Mesodermal cell (in vitro differentiated cells): ENCODE results near the gene TERB2. TPM values are rescaled to one million over a fixed set of nuclear protein-coding genes. Genes with fewer than 3 reads are reported as not detected.
"Not testable (repeated sequence)": the region's sequence is repeated elsewhere in the genome, so short reads cannot be mapped to it uniquely, and the experiment has no call there.

Experiments
- H3K27ac ChIP-seq: 2 replicates; pipeline ENCODE4 v1.7.0; 2013; ENCODE audit warnings: mild to moderate bottlenecking, low read depth, low read length, moderate library complexity; ENCODE audit not compliant: severe bottlenecking
- H3K36me3 ChIP-seq: 2 replicates; pipeline ENCODE4 v1.7.1; 2013; ENCODE audit warnings: mild to moderate bottlenecking, low read length, moderate library complexity; ENCODE audit not compliant: control insufficient read depth, insufficient read depth
- H3K4me1 ChIP-seq: one replicate; pipeline ENCODE4 v1.7.1; 2013; ENCODE audit warnings: mild to moderate bottlenecking, low read length; ENCODE audit not compliant: insufficient read depth, control insufficient read depth, poor library complexity, severe bottlenecking
- H3K4me3 ChIP-seq: 2 replicates; pipeline ENCODE4 v1.7.0; 2013; ENCODE audit warnings: low read length, control low read depth, mild to moderate bottlenecking; ENCODE audit not compliant: insufficient read depth, poor library complexity, severe bottlenecking; ENCODE audit errors: extremely low read depth
- H3K9me3 ChIP-seq: 2 replicates; pipeline ENCODE4 v1.7.1; 2013; ENCODE audit warnings: mild to moderate bottlenecking, low read length, moderate library complexity; ENCODE audit not compliant: control insufficient read depth
- WGBS, 2 experiments: methylation state at CpG; one replicate each; pipeline ENCODE4 v1.1.5; 2013; ENCODE audit warnings: missing lambda C conversion rate in 2 of 2; ENCODE audit not compliant: insufficient coverage in 2 of 2; 5-methylcytosine and 5-hydroxymethylcytosine counted together
- polyA plus RNA-seq, 2 experiments: library from polyadenylated mRNA; stranded (reverse); fragments of 50-300 nt; gene quantifications; one replicate each; pipeline ENCODE4 v1.2.3, GENCODE V29; 2013

The TERB2 gene
- not detected for polyA plus RNA-seq (2013, experiment 1 of 2)
- not detected for polyA plus RNA-seq (2013, experiment 2 of 2)

GRCh38 chr15:44956388-44956787 lies at the start of gene TERB2:
Gene TERB2 (plus strand): TSS chr15:44956687. CDS start chr15:44956719, 32 bp downstream.
- Histone ChIP-seq H3K4me3 (no peak within 1 kb of the TSS), H3K27ac (no peak within 1 kb of the TSS), H3K4me1 (no peaks in the 10 kb centered on the region), H3K9me3 (no peaks in the 10 kb centered on the region), H3K36me3 (no peaks in the 10 kb centered on the region)
- 96% methylated on average over 10 to 13 of the region's 13 CpGs for WGBS, 2 experiments

DNA sequence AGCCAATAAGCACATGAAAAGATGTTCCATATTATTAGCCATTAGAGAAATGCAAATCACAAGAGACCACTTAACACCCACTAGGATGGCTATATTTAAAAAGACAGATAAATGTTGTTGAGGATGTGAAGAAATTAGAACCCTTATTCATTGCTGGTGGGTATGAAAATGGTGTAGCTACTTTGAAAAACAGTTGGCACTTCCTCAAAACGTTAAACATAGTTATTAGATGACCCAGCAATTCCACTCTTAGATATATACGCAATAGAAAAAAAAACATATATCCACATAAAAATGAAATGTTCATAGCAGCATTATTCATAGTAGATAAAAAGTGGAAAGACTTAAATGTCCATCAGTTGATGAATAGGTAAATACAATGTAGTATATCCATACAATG lies 47.1 kb upstream of the TERB2 start:
- no CpG with 5 or more reads among the region's 2 CpGs for WGBS, 2 experiments

GRCh38 chr15:44910981-44911625 lies 45.4 kb upstream of the TERB2 start:
- Histone ChIP-seq H3K9me3 (no peaks in the 10 kb centered on the region), H3K4me1 (no peaks in the 10 kb centered on the region), H3K27ac (no peak overlapping the region), H3K36me3 (no peaks in the 10 kb centered on the region), H3K4me3 (no peak overlapping the region)

More for the DNA sequence above, 47.1 kb upstream of the TERB2 start:
- H3K4me3 ChIP-seq: no peak overlapping the region
- no peaks in the 10 kb centered on the region for H3K9me3 ChIP-seq
- H3K36me3 ChIP-seq: no peaks in the 10 kb centered on the region
- H3K27ac ChIP-seq: no peak overlapping the region
- H3K4me1 ChIP-seq: no peaks in the 10 kb centered on the region

DNA sequence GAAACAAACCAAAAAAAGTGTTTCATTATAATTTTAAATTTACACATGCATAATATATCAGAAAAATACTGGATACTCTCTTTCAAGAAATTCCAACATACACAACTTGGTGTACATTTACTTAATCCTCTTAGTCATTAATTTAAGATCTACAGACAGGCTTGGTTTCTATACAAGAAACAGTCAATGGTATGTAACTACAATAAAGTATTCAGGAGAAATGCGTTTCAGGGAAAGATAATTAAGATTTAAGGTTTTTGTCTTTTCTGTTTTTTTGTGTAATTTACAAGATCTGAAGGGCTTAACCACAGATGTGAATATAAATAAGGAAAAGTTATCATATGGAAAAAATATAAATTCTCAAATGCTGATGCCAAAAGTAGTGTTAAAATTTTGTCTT lies 44.3 kb upstream of the TERB2 start:
- not testable (repeated sequence) for H3K36me3 ChIP-seq, H3K9me3 ChIP-seq, H3K4me1 ChIP-seq, H3K4me3 ChIP-seq, H3K27ac ChIP-seq
- no CpG with 5 or more reads among the region's 1 CpG for WGBS, 2 experiments

- peak overlapping the region; percentile 89 for H3K27ac ChIP-seq
- WGBS, 2 experiments: 65 to 100% methylated on average over 1 to 2 of the region's 3 CpGs
Observed at GRCh38 chr15:44912974-44913448, 43.5 kb upstream of the TERB2 start.

GRCh38 chr15:44918136-44918535 lies 38.4 kb upstream of the TERB2 start:
- no CpG with 5 or more reads among the region's 1 CpG for WGBS, 2 experiments

More at GRCh38 chr15:44912974-44913448, 43.5 kb upstream of the TERB2 start:
- H3K36me3 ChIP-seq, H3K4me1 ChIP-seq, H3K9me3 ChIP-seq, H3K4me3 ChIP-seq: not testable (repeated sequence)

GRCh38 chr15:44928658-44929057 lies 27.8 kb upstream of the TERB2 start:
- no CpG with 5 or more reads among the region's 1 CpG for WGBS, 2 experiments
- not testable (repeated sequence) for H3K4me1 ChIP-seq, H3K4me3 ChIP-seq, H3K9me3 ChIP-seq, H3K27ac ChIP-seq, H3K36me3 ChIP-seq

More at GRCh38 chr15:44918136-44918535, 38.4 kb upstream of the TERB2 start:
- Histone ChIP-seq H3K4me1 (no peaks in the 10 kb centered on the region), H3K36me3 (no peaks in the 10 kb centered on the region), H3K27ac (no peak overlapping the region), H3K9me3 (no peaks in the 10 kb centered on the region), H3K4me3 (no peak overlapping the region)

DNA sequence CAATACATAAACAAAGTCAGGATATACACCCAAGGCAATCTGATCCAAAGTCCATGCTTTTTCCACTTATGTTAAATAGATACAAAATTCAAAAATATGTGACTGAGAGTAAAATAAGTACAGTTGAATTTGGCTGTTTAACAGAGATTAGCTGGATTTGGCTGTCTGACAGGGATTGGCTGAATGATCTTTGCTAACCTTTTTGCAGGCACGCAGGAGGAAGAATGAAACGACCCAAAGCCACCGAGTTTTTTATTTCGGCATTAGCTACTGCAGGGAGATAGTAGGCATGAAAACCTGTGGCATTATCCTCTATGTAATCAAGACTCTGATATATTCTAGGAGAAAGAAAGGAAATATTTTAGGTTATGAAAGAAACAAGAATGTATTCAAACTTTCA lies 26.2 kb upstream of the TERB2 start:
- 87% methylated on average over 3 of the region's 4 CpGs; no CpG with 5 or more reads in 1 of the 2 experiments for WGBS, 2 experiments
- not testable (repeated sequence) for H3K4me1 ChIP-seq, H3K27ac ChIP-seq, H3K9me3 ChIP-seq, H3K4me3 ChIP-seq, H3K36me3 ChIP-seq

DNA sequence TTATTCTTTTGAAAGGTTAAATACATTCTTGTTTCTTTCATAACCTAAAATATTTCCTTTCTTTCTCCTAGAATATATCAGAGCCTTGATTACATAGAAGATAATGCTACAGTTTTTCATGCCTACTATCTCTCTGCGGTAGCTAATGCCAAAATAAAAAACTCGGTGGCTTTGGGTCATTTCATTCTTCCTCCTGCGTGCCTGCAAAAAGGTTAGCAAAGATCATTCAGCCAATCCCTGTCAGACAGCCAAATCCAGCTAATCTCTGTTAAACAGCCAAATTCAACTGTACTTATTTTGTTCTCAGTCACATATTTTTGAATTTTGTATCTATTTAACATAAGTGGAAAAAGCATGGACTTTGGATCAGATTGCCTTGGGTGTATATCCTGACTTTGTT lies 1.8 kb downstream of the TERB2 start:
- not testable (repeated sequence) for H3K27ac ChIP-seq, H3K36me3 ChIP-seq, H3K4me1 ChIP-seq, H3K4me3 ChIP-seq, H3K9me3 ChIP-seq
- 84 to 86% methylated on average over 2 to 3 of the region's 3 CpGs for WGBS, 2 experiments

DNA sequence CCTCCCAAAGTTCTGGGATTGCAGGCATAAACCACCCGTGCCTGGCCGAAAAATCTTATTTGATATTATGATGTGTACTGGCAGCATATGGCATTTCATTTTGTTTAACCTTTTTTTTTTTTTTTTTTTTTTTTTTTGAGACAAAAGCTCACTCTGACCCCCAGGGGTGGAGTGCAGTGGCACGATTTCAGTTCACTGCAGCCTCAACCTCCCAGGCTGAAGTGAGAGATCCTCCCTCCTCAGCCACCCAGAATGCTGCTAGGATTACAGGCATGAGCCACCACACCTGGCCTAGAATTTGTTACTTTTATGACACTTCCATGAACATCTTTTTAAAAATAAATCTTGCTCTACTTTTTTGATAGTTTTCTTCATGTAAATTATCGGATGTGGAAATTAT lies 12.0 kb downstream of the TERB2 start:
- 100% methylated on average over 1 of the region's 4 CpGs; no CpG with 5 or more reads in 1 of the 2 experiments for WGBS, 2 experiments
- H3K4me1 ChIP-seq: no peaks in the 10 kb centered on the region

GRCh38 chr15:44971036-44971435 lies 14.5 kb downstream of the TERB2 start:
- Histone ChIP-seq H3K27ac (no peak overlapping the region), H3K4me3 (no peak overlapping the region), H3K4me1 (no peaks in the 10 kb centered on the region), H3K36me3 (no peaks in the 10 kb centered on the region), H3K9me3 (no peaks in the 10 kb centered on the region)
- WGBS, 2 experiments: 89 to 100% methylated on average over 3 of the region's 6 CpGs

More for the DNA sequence above, 12.0 kb downstream of the TERB2 start:
- Histone ChIP-seq H3K9me3 (no peaks in the 10 kb centered on the region), H3K27ac (no peak overlapping the region), H3K4me3 (no peak overlapping the region), H3K36me3 (no peaks in the 10 kb centered on the region)
